HG03064 (cell line): ENCODE data around the gene ACTRT3.
A peak's percentile ranks its signal among the peaks of the same experiment; 100 is the strongest.

Experiments
- ATAC-seq: cut with Tn5 transposase; IDR thresholded peaks from one replicate; pipeline ENCODE4 v1.9.1; 2021; ENCODE audit warnings: low read depth; ENCODE audit not compliant: unreplicated experiment

Gene ACTRT3

DNA sequence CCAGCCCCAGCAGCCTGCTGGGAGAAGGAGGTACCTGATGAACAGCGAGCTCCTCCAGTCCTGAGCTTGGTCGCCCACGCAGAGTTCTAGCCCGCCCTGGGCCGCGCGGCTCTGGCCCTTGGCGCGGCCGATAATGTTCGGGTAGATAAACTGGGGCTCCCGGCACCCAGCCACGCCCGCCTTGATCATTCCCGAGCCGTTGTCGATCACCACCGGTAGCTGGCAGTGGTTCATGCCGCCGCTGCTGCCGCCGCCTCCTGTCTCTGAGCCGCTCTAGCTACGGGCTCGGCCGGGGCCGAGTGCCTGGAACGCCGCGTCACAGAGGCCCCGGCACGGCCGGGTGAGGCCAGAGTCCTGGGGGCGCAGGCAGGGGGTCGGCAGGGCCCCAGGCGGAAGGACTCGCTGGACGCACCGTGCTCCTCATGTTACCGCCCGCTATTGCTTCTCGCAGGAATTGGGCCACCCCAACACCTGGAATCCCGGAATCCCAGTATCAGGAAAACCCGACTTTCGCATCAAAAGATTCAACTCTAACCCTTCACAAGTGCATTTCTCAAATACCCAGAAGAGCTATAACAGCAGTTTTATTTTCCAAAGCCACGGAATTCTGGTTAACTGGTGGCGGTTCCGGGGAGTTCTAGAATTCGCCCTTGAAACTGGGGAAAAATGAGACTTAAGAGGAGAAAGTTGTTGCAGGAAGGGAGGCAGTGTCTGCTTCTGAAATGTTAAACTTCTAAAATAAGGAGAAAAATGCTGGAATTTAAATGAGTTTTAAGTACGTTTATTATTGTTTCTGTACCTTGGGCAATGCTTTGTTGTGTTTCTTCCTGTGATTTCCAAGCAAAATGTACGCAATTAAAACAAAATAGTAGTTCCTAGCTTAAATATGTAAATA is at the start of gene ACTRT3:
Gene ACTRT3, minus strand, starts transcription at position 275 of the 895 bp plus-strand sequence. Its CDS starts 41 bp downstream, at position 234.
- peak; percentile 22 for ATAC-seq

DNA sequence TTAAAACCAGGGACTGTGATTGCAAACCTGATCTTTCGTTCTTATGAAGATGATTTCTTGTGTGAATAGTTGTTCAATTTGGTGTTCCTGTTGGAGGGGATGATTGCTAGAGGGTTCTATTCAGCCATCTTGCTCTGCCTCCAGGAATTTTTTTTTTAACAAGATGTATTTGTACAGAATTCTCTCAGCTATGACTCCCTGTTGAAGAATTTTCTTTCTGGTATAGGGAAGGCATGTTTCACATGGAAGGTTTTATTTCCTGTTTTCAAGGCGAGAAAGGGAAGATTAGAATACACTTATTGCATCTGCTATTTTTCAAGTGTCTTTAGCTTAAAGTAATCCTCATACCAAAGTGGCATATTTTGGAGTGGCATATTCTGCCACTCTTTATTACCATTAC is 49.0 kb upstream of the ACTRT3 start:
- ATAC-seq: no peak

DNA sequence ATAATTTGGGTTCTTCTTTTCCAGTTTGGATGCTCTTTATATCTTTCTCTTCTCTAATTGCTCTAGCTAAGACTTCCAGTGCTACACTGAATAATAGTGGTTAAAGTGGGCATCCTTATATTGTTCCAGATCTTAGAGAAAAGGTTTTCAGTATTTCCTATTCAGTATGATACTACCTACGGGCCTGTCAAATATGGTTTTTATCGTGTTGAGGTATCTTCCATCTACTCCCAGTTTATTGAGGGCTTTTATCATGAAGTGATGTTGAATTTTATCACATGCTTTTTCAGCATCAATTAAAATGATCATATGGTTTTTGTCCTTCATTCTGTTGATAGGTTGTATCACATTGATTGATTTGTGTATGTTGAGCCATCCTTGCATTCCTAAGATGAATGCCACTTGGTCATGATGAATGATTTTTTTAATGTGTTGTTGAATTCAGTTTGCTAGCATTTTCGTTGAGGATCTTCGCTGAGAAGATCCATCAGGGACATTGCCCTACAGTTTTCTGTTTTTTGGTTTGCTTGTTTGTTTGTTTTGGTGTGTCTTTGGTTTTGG is 46.3 kb upstream of the ACTRT3 start:
- no peak for ATAC-seq

DNA sequence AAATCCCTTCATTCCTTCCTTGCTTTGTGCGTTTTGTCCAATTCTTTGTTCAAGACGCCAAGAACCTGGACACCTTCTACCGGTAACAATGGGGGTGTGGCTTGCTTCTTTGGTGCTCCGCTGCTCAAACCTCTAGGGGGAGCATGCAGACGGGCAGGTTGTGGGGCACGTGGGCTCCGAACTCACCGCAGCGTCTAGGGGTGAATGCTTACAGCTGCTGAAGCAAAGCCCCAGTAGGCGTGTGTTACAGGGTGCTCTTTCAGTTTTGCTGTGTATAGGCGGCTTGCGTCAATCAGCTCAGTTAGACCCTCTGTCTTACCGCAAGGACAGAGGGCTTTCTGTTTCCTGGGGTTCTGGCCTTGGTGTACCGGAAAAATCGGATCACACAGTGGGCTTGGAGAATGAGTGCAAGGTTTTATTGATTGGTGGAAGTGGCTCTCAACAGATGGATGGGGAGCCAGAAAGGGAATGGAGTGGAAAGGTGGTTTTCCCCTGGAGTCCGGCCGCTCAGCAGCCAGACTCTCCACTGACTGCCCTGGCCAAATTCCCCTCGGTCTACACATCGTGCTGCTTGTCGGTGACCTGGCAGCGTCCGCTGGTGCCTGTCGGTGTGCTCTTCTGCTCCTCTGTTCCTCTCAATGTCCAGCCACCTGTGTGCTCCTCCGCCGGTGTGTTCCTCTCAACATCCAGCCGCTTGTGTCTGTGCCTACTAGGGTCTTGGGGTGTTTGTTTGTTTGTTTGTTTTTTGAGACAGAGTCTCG is 44.6 kb upstream of the ACTRT3 start:
- peak; percentile 84 for ATAC-seq

DNA sequence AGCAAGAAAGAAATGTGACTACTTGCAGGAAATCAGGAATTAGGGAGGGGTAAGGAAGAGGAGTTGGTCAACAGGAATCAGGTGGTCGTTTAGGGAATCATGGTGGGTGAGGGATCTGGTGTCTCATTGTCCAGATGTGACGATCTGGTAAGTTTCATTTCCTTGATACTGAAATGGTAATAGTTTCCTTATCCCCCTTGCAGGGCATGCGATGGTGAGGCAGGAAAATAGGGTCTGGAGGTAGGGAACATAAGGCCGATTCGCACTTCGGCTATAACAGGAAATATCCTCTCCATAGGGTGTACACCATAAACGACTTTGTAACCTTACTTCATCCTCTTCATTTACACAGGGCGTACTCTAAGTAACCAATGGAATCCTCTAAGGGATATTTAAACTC is 43.9 kb upstream of the ACTRT3 start:
- ATAC-seq: no peak

DNA sequence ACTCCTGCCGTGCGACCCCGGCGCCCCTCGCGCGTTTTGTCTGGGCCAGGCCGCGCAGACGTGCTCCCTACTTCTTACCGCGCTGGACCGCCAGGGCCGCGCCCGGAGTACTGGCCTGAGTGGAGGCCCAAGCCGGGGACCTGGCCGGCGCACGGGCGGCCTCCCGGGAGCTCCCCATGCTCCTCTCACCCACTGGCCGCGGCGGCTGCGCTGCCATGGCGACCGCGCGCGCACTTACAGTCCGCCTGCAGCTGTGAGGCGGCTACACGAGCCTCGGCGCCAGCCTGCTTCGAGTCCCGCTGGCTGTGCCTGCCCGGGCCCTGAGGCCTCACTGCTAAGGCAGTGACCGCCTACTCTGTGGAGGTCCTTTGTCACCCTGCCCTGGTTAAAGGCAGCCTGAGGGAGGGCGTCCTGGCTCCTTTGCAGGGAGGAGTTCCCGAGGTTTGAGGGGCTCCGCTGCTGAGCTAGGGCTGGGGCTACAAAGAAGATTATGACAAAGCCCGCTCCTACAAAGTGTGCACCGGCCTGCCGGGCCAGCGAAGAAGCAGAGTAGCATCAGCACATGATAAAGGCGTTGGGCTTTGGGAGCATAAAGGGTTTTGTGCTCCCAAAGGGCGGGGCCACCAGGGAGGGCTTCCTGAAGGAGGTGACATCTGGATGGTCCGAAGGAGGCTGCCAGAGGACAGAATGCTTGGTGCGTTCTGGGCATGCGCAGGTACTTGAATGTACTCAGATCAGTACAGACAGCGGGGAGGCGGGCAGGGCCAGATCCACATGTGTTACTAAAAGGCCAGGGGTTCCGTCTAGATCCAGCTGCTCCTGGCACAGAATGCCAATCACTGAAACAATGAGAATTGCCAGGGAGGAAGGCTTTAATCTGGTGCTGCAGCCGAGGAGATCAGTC is 43.2 kb upstream of the ACTRT3 start, which contains the start of the genes LRRC34 and LRRIQ4:
Gene LRRC34, minus strand, starts transcription at position 573 of the 904 bp plus-strand sequence. Its CDS starts 356 bp downstream, at position 217.
Gene LRRIQ4, plus strand, starts transcription at position 539 of the 904 bp plus-strand sequence. CDS start 9,052 bp downstream, outside the sequence.
- peak; percentile 65 for ATAC-seq

DNA sequence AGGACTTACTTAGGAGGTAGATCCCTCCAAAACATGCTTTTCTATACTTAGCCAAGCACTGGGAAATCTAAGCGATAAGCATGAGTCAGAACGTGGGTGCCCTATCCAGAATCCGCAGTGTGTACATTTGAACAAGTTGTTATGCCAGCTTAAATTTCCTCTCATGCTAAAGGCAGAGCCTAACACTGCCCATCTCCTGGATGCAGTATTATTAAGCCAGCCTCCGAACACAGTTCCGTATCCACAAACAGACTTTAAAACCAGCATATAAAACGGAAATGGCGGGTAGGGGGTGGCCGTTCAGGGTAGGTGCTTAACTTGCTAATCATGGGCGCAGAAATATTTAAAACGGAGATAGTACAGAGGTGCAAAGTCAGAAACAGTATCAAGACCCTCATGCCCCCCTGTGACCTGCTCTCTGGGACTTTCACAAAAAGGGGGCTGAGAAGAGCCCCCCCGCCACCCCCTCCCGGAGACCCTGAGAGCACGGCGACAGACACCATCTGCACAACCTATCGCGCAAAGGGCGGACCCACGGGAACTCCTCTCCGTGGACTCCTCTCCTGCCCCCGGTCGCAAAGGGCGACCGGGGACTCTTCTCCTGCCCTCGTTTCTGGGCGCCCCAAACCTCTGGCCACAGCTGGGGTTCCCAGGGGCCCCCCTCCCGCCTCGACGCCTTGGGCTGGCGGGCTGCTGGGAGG is 42.4 kb upstream of the ACTRT3 start:
- ATAC-seq: peak; percentile 20

DNA sequence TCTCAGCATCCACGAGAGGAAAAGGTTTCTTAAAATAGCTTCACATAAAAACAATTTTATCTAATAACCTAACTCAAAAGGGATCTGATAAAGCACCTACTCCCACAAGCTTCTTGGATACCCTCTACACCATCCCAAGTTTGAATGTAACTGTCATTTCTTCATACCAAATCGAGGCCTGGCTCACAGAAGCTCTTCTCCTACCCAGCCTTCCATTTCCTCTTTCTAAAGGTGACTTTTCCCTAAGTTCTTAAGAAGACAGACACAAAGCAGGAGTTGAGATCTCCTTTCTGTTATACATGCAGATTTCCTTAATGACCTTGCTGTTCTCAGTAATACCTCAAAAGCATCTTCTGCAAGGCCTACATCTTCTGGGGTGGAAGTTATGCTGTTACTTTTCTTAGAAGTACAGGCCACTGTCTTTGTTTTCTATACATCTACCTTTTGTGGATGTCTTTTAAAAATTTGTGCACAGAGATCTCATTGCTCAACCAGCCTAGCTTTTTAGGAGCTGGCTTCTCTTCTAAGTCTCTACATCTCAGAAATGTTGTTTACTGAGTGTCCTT is 40.0 kb upstream of the ACTRT3 start:
- no peak for ATAC-seq

DNA sequence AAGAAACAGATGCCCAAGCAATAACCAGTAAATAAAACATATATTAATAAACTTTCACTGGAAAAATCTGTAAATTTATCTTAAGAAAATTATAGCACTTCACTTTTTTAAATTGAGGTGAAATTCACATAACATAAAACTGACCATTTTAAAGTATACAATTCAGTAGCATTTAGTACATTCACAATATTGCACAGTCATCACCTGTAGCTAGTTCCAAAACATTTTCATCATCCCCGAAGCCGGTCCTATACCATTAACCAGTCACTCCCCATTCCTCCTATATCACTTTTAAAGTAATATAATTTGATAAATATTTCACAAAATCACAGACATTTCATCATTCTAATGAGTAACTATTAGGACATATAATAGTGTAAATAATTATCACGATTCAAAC is 35.3 kb upstream of the ACTRT3 start:
- ATAC-seq: no peak

DNA sequence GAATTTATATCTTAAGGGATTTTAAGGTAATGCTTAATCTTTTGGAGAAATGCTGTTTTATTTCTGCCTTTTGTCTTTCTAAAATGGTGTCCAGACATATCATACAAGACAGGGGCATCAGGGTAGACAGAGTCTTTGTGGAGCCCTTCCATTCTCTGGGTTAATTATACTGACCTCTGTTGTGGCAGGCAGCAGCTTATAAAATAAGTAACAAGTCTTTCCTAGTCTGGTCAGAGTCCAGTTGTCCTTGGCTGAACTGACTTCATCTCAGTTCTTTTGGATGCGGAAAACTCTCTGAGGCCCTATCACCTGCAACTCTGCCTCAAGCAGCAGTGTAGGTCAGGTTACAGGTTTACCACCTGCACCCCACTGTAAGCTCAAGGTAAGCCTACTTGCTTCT is 23.0 kb upstream of the ACTRT3 start:
- ATAC-seq: no peak

DNA sequence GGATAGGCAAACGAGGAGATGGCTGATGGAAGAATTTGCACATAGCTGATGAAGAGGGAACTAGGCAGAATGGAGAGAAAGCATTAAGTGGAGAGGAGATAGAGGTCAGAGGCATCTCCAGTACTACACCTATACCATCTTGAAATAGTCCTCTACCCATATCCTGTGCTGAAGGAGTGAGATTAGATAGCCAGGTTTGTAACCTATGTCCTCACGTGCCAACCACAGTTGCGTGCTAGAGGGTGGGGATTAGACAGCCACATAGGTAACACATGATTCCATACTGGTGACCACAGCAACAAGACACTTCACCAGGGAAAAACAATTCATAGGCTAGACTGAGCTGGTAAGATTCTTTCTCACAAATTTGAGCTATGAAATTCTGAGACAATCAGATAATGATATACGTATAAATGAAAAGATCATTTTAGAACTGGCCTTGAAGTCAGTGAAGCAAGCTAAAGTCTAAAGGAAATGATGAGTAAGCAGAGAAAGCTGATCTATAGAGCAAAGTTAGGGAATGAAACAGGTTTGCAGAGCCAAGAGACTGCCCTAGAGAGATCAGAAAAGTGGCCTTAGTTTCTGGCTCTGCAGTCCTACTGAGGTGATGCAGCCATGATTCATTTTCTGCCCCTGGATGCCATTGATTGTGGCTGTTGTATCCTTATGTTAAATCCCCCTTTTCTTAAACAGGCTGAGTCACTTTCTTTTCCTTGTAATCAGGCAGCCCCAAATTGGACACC is 21.5 kb upstream of the ACTRT3 start:
- no peak for ATAC-seq

DNA sequence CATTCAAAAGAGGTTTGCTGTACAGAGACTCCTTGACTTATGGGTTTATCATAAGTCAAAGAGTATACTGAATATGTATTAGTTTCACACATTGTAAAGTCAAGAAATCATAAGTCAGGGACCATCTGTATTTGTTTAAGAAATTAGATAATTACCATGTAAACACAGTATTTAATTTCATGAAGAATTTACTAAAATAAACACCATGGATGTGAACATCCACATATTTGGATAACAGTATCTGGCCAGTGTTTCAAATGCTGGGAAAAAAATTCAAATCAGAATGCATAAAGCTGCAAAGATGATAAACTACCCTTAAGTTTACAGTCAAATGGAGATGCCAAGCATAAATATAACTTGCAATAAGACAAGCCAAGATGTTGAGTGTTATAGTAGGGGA is 20.9 kb upstream of the ACTRT3 start:
- ATAC-seq: no peak

DNA sequence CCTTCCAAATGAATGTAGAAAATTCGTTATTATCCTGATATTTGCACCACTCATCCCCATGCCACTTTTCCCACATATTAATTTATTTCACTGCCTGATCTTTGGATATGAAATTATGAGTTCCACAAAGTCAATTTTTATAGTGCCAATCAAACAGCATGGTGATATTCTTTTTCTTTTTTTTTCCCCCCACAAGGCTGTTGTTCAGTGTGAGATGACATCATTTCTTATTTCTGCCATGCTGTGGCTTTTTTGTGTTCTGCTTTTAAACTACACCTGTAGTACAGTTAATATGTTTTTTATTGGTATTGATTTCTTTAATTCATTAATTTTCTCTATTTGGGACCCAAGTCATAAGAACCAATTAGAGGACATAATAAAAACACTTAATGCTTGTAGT is 18.4 kb upstream of the ACTRT3 start:
- no peak for ATAC-seq

DNA sequence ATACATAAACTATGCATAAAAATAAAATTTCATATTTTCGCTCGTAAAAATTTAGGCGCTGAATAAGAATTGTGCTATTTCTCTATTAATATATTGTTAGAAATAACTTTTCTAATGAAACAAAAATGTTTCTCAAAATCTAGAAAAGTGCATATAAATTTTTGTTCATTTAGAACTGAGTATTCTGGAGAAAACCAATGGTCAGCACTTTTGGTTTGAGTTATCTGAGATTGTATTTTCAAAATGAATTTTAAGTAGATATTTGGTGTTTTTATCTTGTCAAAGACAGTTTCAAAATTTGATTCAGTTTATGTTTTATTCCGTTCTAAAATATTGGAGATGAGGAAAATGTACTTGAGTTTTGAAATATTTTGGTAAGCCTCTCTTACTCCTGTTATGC is 17.8 kb upstream of the ACTRT3 start:
- ATAC-seq: no peak

DNA sequence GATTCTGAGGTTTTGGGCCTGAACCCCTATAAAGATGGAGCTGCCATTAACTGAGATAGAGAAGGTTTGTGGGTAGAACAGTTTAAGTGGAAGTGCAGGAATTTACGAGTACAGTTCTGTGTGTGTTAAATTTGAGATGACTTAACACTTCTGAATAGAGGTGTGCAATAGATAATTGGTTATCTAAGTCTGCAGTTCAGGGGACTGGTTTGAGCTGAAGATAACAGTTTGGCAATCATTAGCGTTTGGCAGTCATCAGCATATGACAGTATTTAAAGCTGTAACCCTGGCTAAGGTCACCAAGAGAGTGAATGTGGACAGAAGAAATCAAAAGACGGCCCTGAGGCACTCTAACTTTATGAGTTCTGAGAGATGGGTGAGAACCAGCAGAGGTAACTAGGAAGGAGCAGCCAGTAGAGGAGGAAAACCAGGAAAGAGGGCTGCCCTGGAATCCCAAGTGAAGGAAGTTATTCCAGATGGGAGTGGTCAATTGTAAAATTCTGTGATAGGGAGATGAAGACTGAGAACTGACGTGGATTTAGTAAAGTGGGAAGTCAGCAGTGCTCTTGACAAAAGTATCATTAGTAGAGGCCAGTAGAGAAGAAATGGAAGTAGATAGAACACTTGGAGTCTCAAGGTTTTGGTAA is 12.0 kb upstream of the ACTRT3 start:
- no peak for ATAC-seq

DNA sequence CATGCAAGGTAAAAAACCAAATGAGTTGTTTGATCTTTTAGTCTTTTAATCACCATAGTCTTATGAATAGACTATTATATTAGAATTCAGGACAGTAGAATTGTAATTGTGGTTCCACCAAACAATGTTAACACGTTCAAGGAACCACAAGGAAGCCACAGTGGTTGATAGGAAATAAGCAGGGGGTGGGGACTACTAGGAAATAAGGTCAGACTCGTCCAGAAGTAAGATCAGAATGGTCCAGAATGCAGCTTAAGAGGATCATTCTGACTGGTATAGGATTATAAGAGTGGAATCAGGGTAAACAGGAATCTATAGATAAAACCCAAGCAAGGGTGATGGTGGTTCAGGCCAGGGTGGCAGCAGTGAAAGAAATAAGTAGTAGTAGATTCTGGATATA is 11.4 kb upstream of the ACTRT3 start:
- no peak for ATAC-seq

DNA sequence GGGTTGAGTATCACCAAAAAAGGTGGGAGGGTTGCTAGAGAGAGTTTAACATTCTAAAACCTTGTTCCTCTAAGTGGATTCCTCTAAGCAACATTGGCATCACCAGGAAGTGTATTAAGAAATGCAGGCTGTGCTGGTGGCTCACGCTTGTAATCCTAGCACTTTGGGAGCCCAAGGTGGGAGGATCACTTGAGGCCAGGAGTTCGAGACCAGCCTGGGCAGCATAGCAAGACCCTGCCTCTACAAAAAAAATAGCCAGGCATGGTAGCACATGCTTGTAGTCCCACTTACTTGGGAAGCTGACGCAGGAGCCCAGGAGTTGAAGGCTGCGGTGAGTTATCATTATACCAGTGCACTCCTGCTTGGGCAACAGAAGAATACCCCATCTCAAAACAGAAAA is 8.5 kb upstream of the ACTRT3 start:
- ATAC-seq: no peak

DNA sequence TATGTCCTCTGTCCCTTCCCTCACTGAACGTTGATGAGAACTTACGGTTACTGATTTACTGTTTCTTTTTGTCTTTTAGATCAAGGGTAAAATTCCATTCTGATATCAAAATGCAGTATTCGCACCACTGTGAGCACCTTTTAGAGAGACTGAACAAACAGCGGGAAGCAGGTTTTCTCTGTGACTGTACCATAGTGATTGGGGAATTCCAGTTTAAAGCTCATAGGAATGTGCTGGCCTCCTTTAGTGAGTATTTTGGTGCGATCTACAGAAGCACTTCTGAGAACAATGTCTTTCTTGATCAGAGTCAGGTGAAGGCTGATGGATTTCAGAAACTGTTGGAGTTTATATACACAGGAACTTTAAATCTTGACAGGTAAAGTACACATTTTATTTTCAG is 4.8 kb upstream of the ACTRT3 start:
- no peak for ATAC-seq
